ENCODE results near the gene ADAMTSL4. TPM values are rescaled to one million over a fixed set of nuclear protein-coding genes. Genes with fewer than 3 reads are reported as not detected.

The ADAMTSL4 gene
- total RNA-seq, 1 experiment from 2014 or later: not detected

DNA sequence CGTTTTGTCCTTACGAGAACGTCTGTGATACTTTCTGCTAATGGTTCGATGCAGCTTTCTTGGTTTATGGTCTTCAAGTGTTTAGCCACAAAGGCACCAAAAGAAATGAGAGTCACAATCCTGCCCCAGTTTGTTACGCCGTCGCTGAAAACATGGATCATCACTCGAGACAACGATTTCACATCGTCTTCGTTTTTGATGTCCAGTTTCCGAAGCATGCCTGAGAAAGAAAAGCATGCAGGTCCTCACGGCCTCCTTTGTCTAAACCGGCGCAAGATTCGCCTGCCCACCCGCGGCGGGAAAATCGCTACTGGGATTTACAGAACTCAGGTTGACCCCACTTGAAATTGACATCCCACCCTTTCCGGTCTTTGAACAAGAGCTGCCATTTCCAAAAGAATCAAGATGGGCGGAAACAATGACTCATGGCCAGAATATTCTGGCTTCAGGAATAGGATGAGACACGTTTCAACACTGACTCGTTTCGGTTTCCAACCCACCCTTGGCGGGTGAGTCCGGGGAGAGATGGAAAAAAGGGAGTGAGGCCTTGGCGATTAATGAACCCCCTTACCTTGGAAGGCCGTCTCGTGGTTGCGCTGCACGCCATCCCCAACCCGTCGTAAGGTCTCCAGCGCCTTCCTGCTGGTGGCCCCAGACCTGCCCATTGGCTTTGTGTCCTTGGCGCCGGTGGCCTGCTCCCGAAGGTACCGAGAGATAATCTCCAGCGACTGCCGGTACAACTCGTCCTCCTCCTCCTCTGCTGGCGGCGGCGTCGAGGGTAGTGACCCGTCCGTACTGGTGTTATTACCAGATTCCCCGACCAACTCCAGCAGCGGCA is 29.3 kb downstream of the ADAMTSL4 start:
- ChIA-PET CTCF (interaction anchor here (0.6 to 1.8 kb wide), 5 partner anchors 40 to 349 kb away, joined by 3 to 8 read pairs (median 3); partner anchors contain the start of gene ENSA), POLR2A (ENCODE audit: low non-redundant PET) (interaction anchor here (0.6 to 1.7 kb wide), 7 partner anchors 31 to 665 kb away, joined by 3 to 13 read pairs (median 3); partner anchors contain the start of gene ENSA)
- peaks cover 26% of the 10 kb centered on the region for H3K4me1 ChIP-seq (ENCODE audit: insufficient read depth, low read length, poor library complexity, severe bottlenecking)
- H3K9me3 ChIP-seq (ENCODE audit: low read depth, low read length, poor library complexity, severe bottlenecking): no peaks in the 10 kb centered on the region
- peak overlapping the region; percentile 98 for H3K27ac ChIP-seq (ENCODE audit: low read depth, low read length, poor library complexity, severe bottlenecking)
- TF ChIP-seq, protein P1, sequence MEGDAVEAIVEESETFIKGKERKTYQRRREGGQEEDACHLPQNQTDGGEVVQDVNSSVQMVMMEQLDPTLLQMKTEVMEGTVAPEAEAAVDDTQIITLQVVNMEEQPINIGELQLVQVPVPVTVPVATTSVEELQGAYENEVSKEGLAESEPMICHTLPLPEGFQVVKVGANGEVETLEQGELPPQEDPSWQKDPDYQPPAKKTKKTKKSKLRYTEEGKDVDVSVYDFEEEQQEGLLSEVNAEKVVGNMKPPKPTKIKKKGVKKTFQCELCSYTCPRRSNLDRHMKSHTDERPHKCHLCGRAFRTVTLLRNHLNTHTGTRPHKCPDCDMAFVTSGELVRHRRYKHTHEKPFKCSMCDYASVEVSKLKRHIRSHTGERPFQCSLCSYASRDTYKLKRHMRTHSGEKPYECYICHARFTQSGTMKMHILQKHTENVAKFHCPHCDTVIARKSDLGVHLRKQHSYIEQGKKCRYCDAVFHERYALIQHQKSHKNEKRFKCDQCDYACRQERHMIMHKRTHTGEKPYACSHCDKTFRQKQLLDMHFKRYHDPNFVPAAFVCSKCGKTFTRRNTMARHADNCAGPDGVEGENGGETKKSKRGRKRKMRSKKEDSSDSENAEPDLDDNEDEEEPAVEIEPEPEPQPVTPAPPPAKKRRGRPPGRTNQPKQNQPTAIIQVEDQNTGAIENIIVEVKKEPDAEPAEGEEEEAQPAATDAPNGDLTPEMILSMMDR (conservative IDR thresholded peaks at IDR 0.05; ENCODE audit: low read depth, low read length): no peak
- TF ChIP-seq EZH2 (IDR thresholded peaks at IDR 0.05; ENCODE audit: borderline replicate concordance, low read depth, low read length, poor library complexity, severe bottlenecking): no peak
- no peaks in the 10 kb centered on the region for H3K27me3 ChIP-seq (replicated peaks; ENCODE audit: insufficient read depth, low read depth, low read length, poor library complexity)
- intact Hi-C loops (cut with micrococcal nuclease; ENCODE audit: unreplicated experiment): loop anchor here (2.0 kb wide), 2 partner anchors 42 to 50 kb away; partner anchors contain the start of gene ENSA
- peak; percentile 93 for DNase-seq (ENCODE audit: low spot score)
- H3K4me3 ChIP-seq (ENCODE audit: low read depth, low read length, poor library complexity, severe bottlenecking): peak overlapping the region; percentile 90
- H3K36me3 ChIP-seq (ENCODE audit: insufficient read depth, low read length, poor library complexity, severe bottlenecking): peaks cover 49% of the 10 kb centered on the region
- BruUV-seq (replicated peaks): no TSS peak

GRCh38 chr1:150579110-150579944 is 30.1 kb downstream of the ADAMTSL4 start, which contains the start of gene MCL1:
TSS of gene MCL1 (minus strand) at chr1:150579610. CDS start at chr1:150579530, 80 bp downstream.
- intact Hi-C loops (cut with micrococcal nuclease; ENCODE audit: unreplicated experiment): loop anchor here (2.0 kb wide), 2 partner anchors 41 to 49 kb away; partner anchors contain the start of gene ENSA
- CTCF ChIA-PET: interaction anchor here (0.6 to 1.8 kb wide), 5 partner anchors 39 to 348 kb away, joined by 3 to 8 read pairs (median 3); partner anchors contain the start of gene ENSA

More at GRCh38 chr1:150579110-150579944, 30.1 kb downstream of the ADAMTSL4 start, which contains the start of gene MCL1:
- POLR2A ChIA-PET (ENCODE audit: low non-redundant PET): interaction anchor here (0.5 to 1.7 kb wide), 6 partner anchors 25 to 343 kb away, joined by 3 to 13 read pairs (median 6); partner anchors contain the start of gene ENSA
- Histone ChIP-seq H3K9me3 (ENCODE audit: low read depth, low read length, poor library complexity, severe bottlenecking) (no peaks in the 10 kb centered on the region), H3K4me1 (ENCODE audit: insufficient read depth, low read length, poor library complexity, severe bottlenecking) (peaks cover 26% of the 10 kb centered on the region), H3K36me3 (ENCODE audit: insufficient read depth, low read length, poor library complexity, severe bottlenecking) (peaks cover 40% of the 10 kb centered on the region), H3K27ac (ENCODE audit: low read depth, low read length, poor library complexity, severe bottlenecking) (peak within 1 kb of the TSS; percentile 98), H3K27me3 (replicated peaks; ENCODE audit: insufficient read depth, low read depth, low read length, poor library complexity) (no peaks in the 10 kb centered on the region), H3K4me3 (ENCODE audit: low read depth, low read length, poor library complexity, severe bottlenecking) (peak within 1 kb of the TSS; percentile 90)
- no TSS peak for BruUV-seq (replicated peaks)
- peak; percentile 97 for DNase-seq (ENCODE audit: low spot score)
- TF ChIP-seq, protein P1 (conservative IDR thresholded peaks at IDR 0.05; ENCODE audit: low read depth, low read length): no peak
- TF ChIP-seq EZH2 (IDR thresholded peaks at IDR 0.05; ENCODE audit: borderline replicate concordance, low read depth, low read length, poor library complexity, severe bottlenecking): peak; percentile 38

Measured in A673 (cell line).